ENCODE data around the gene CLDND2.
"Not testable (repeated sequence)": the region's sequence is repeated elsewhere in the genome, so short reads cannot be mapped to it uniquely, and the experiment has no call there.

Gene CLDND2

DNA sequence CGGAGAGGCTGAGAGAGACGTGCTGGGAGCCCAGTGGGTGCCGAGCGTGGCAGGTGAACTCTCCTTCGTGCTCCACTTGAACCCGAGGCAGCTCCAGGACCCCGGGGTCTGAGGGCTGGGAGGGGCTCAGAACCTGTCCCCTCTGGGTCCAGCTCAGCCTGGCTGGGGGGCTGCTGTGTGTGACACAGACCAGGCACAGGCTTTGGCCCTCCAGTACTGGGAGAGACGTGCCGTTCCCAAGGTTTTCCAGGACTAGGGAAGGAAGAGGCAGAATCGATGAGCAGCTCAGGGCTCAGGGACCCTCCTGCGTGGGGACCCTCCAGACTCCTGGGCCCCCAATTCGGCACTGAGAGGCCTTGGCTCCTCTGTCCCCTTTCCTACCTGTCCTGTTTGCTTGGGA, 46.4 kb upstream of the CLDND2 start:
- H3K79me2 ChIP-seq (ENCODE audit: insufficient read depth, low read depth): no peaks in the 10 kb centered on the region
- H3K4me3 ChIP-seq (IDR thresholded peaks at IDR 0.05; ENCODE audit: insufficient read depth, low read depth, low read length): no peak overlapping the region
- TF ChIP-seq, protein P1, sequence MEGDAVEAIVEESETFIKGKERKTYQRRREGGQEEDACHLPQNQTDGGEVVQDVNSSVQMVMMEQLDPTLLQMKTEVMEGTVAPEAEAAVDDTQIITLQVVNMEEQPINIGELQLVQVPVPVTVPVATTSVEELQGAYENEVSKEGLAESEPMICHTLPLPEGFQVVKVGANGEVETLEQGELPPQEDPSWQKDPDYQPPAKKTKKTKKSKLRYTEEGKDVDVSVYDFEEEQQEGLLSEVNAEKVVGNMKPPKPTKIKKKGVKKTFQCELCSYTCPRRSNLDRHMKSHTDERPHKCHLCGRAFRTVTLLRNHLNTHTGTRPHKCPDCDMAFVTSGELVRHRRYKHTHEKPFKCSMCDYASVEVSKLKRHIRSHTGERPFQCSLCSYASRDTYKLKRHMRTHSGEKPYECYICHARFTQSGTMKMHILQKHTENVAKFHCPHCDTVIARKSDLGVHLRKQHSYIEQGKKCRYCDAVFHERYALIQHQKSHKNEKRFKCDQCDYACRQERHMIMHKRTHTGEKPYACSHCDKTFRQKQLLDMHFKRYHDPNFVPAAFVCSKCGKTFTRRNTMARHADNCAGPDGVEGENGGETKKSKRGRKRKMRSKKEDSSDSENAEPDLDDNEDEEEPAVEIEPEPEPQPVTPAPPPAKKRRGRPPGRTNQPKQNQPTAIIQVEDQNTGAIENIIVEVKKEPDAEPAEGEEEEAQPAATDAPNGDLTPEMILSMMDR (conservative IDR thresholded peaks at IDR 0.05; ENCODE audit: low read depth, low read length): no peak
- no peaks in the 10 kb centered on the region for H4K20me1 ChIP-seq (ENCODE audit: insufficient read depth)
- H3K4me1 ChIP-seq (ENCODE audit: low read depth, poor library complexity, severe bottlenecking): no peaks in the 10 kb centered on the region
- H3K9ac ChIP-seq: no peak overlapping the region
- H3K4me2 ChIP-seq: no peak overlapping the region
- no peak overlapping the region for H3K27ac ChIP-seq
- no peaks in the 10 kb centered on the region; the same call in 1 of the 2 replicates for H3K27me3 ChIP-seq (ENCODE audit: insufficient read depth, low read depth)
- no peaks in the 10 kb centered on the region for H3K36me3 ChIP-seq (ENCODE audit: insufficient read depth)
- no peak overlapping the region for H2AFZ ChIP-seq (ENCODE audit: low read depth)

DNA sequence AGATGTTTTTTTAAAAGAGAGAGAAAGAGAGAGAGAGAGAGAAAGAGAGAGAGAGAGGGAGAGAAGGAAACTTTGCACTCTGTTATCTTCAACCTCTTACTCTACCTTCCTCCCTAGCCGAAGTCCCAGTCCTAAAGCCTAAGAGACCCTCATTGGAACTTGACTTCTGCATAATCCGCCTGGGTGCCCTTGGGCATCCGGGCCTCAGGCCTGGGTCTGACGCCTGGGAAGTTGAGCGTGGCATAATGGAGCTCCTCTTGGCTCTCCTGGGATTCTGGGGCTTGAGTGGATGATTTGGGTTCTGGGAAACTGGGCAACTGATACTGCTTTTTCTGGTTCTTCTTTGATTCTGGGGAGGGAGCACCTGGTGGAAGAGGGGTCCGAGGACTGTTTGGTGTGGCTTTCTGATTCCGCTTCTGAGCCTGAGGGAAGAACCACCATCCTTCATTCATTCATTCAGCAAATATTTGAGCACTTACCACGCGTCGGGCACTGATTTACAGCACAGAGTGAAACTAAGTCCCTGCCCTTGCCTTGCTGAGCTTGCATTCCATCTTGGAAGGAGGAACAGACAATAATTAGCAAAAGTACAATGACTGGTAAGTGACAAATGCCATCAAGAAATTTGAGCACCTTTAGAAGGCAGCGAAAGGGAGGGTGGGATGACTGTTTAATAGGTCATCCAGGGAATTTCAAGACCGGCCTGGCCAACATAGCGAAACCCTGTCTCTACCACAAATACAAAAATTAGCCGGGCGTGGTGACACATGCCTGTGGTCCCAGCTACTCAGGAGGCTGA, 42.3 kb upstream of the CLDND2 start:
- Histone ChIP-seq H3K27me3 (ENCODE audit: insufficient read depth, low read depth) (no peaks in the 10 kb centered on the region; the same call in 1 of the 2 replicates), H4K20me1 (ENCODE audit: insufficient read depth) (no peaks in the 10 kb centered on the region), H3K4me3 (IDR thresholded peaks at IDR 0.05; ENCODE audit: insufficient read depth, low read depth, low read length) (no peak overlapping the region), H2AFZ (ENCODE audit: low read depth) (no peak overlapping the region), H3K4me1 (ENCODE audit: low read depth, poor library complexity, severe bottlenecking) (no peaks in the 10 kb centered on the region), H3K36me3 (ENCODE audit: insufficient read depth) (no peaks in the 10 kb centered on the region), H3K4me2 (no peak overlapping the region), H3K9ac (no peak overlapping the region), H3K79me2 (ENCODE audit: insufficient read depth, low read depth) (no peaks in the 10 kb centered on the region), H3K27ac (no peak overlapping the region)
- TF ChIP-seq, protein P1 (conservative IDR thresholded peaks at IDR 0.05; ENCODE audit: low read depth, low read length): no peak

DNA sequence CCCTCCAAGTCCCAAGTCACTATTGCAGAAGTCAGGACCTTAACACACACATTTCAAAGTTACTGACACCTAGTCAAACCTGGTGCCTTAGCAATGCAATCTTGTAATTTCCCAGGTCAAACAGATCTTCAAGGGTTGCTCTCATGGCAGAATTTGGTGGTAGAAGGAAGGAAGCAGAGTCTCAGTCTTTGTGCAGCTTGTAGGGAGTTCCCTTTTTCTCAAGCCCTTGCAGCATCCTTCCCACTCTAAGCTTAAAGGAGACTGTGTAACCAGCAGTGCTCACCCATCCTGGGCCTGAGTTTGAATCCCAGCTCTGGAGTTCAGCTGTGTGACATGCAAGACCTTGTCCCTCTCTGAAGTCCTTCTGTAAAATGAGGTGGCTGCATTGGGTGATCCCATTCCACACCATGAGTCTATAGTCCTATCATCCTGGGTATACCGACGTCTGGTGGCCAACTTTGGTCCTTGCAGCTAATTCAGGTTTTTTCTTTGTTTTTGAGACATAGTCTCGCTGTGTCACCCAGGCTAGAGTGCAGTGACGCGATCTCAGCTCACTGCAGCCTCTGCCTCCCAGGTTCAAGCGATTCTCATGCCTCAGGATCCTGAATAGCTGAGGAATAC, 38.8 kb upstream of the CLDND2 start:
- Histone ChIP-seq H3K9ac (no peak overlapping the region), H3K27ac (no peak overlapping the region), H3K79me2 (ENCODE audit: insufficient read depth, low read depth) (no peaks in the 10 kb centered on the region), H2AFZ (ENCODE audit: low read depth) (no peak overlapping the region), H3K4me1 (ENCODE audit: low read depth, poor library complexity, severe bottlenecking) (no peaks in the 10 kb centered on the region), H3K4me2 (no peak overlapping the region), H3K27me3 (ENCODE audit: insufficient read depth, low read depth) (no peaks in the 10 kb centered on the region; the same call in 1 of the 2 replicates), H4K20me1 (ENCODE audit: insufficient read depth) (no peaks in the 10 kb centered on the region), H3K36me3 (ENCODE audit: insufficient read depth) (no peaks in the 10 kb centered on the region), H3K4me3 (IDR thresholded peaks at IDR 0.05; ENCODE audit: insufficient read depth, low read depth, low read length) (no peak overlapping the region)
- TF ChIP-seq, protein P1 (conservative IDR thresholded peaks at IDR 0.05; ENCODE audit: low read depth, low read length): no peak

DNA sequence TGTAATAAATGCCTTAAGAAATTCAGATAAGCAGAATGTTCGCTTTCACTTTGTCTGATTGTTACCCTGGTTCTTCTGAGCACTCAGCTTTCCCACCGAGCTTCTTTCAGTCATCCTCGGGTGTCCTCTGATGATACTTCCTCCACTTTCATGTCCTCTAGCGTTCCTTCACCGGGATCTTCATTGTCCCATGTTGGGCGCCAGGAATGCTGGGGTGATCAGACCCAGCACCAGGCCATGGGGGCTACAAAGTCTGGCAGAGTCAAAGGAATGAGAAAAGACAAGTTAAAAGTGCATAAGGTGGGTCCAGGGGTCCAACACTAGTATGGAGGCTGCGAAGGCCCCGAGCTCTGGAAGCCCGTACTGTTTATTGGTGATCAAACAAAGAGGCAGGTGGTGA, 33.3 kb upstream of the CLDND2 start:
- Histone ChIP-seq H2AFZ (ENCODE audit: low read depth) (no peak overlapping the region), H4K20me1 (ENCODE audit: insufficient read depth) (no peaks in the 10 kb centered on the region), H3K27me3 (ENCODE audit: insufficient read depth, low read depth) (no peaks in the 10 kb centered on the region; the same call in 1 of the 2 replicates), H3K79me2 (ENCODE audit: insufficient read depth, low read depth) (no peaks in the 10 kb centered on the region), H3K9ac (no peak overlapping the region), H3K4me3 (IDR thresholded peaks at IDR 0.05; ENCODE audit: insufficient read depth, low read depth, low read length) (no peak overlapping the region), H3K4me2 (no peak overlapping the region), H3K27ac (no peak overlapping the region), H3K4me1 (ENCODE audit: low read depth, poor library complexity, severe bottlenecking) (no peaks in the 10 kb centered on the region), H3K36me3 (ENCODE audit: insufficient read depth) (no peaks in the 10 kb centered on the region)
- TF ChIP-seq, protein P1 (conservative IDR thresholded peaks at IDR 0.05; ENCODE audit: low read depth, low read length): no peak

DNA sequence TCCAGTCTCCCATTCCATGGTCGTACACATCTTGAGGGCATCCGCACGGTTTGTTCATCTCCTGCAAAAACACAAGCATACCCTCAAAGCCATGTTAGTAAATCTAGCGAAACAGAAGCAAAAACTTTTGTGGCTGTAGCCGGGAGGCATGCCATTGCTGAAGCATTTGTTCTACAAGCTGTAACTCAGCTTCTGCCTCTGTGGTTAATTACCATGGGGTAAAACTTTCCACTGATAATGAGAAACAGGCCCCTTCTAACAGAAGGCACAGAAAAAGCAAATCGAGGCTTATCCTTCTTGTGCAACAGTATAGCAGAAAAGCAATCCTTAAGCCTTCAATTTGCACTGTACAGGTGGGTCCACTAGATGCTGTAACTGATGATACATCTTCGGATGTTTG, 31.1 kb upstream of the CLDND2 start:
- not testable (repeated sequence) for H3K79me2 ChIP-seq (ENCODE audit: insufficient read depth, low read depth); H3K4me2 ChIP-seq; H3K9ac ChIP-seq; H3K27me3 ChIP-seq (ENCODE audit: insufficient read depth, low read depth); H3K4me3 ChIP-seq (IDR thresholded peaks at IDR 0.05; ENCODE audit: insufficient read depth, low read depth, low read length); H4K20me1 ChIP-seq (ENCODE audit: insufficient read depth); H2AFZ ChIP-seq (ENCODE audit: low read depth); H3K27ac ChIP-seq; H3K36me3 ChIP-seq (ENCODE audit: insufficient read depth); H3K4me1 ChIP-seq (ENCODE audit: low read depth, poor library complexity, severe bottlenecking)
